NCI-H524 treated with DMSO at 0.1 percent for 48 hours (cell line): Measurements from ENCODE around the gene ARHGAP26.

Source experiments
- DNase-seq: peaks from one replicate; lab custom pipeline; 2025; lab: John Stamatoyannopoulos, UW

Gene ARHGAP26

GRCh38 chr5:143228597-143229293, 458.6 kb downstream of the ARHGAP26 start:
- DNase-seq, result no peak

- DNase-seq, result no peak
Measured at GRCh38 chr5:143229426-143229895, 459.3 kb downstream of the ARHGAP26 start.

GRCh38 chr5:143229896-143230675, 459.9 kb downstream of the ARHGAP26 start:
- no peak for DNase-seq

GRCh38 chr5:143230676-143230996, 460.5 kb downstream of the ARHGAP26 start:
- DNase-seq, result no peak

DNA sequence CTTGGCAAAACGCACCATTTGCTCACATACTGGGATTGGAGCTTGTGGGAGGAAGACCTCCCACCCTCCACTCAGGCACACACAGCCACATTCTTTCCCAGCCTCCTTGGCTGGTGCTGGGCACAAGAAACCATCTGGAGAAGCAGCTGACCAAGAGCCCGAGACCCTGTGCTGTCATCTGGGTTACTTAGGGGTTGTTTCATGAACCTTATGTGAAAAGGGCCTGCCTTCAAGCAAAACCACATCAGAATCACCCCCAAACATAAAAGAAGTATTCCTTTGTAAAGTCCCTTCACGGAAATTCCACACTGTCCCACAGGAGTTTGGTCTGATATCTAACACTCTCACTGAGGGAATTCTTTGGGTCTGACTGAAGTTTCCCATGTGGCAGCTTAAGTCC, 461.2 kb downstream of the ARHGAP26 start:
- no peak for DNase-seq

DNA sequence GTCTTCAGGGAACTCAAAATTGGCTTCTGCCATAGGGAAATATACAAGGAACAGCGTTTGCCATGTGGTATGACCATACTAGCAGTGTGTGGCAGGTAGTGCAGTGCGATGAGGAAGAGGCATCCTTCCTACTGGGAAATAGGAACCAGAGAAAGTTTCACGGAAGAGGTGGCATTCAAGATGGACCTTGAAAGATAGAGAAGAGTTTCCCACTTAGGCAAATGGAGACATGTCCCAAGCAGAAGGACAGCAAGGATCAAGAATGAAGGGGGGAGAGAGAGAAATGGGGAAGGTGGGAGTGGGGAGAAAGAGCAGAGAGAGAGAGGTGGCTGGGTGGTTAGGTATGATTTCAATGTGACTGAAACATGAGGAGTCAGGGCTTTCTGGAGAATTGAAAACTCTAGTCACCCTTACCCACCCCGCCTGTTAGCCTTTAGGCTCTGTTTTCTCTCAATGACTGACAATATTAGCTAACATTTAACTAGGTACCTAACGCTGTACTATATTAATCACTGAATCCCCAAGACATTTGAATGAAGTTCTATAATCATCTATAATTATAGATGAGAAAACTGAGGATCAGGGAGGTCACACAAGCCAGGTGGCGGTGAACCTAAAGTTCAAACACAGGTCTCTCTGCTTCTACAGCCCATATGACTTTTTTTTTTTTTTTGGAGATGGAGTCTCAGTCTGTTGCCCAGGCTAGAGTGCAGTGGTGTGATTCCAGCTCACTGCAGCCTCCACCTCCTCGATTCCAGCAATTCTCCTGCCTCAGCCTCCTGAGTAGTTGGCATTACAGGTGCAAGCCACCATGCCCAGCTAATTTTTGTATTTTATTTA, 462.0 kb downstream of the ARHGAP26 start:
- DNase-seq, result no peak

DNA sequence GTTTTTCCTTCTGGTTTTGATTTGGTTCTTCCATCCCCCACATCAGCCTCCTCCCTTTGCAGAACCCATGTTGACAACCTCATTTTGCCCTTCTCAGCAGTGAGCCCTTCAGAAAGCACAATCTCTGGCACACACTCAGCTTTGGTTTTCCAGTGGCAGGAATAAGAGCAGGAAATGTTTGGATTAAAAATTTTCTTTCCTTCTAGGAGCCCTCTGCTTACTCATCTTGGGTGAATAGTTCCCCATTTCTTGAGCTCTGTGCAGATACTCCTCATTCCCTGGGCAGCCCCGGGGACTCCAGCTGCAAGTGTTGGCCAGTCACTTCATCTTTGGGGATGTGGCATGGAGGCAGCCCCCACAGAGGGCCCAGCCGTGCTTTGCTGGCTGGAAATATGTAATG, 462.9 kb downstream of the ARHGAP26 start:
- DNase-seq, result no peak

GRCh38 chr5:143234162-143234842, 464.1 kb downstream of the ARHGAP26 start:
- DNase-seq, result no peak

GRCh38 chr5:143235423-143235822, 465.2 kb downstream of the ARHGAP26 start:
- no peak for DNase-seq

DNA sequence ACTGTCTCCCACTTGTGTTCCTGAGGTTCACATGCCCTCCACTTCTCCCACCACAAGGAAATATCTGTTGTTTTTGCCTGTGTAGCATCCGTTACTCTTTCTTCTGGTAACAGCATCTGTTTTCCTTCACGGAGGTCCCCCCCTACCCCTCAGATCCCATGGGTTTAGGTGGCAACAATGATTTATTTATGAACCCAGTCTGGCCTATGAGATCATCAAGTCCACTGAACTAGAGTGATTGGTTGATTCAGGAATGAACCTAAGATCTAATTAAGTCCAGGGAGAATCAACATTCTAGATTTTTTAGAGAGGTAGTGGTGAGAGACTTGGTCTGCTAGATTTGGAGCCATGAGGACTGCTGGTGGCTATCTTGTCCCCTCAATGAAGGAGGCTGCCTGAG, 466.5 kb downstream of the ARHGAP26 start:
- DNase-seq, result no peak

GRCh38 chr5:143237664-143238063, 467.5 kb downstream of the ARHGAP26 start:
- DNase-seq, result no peak

DNA sequence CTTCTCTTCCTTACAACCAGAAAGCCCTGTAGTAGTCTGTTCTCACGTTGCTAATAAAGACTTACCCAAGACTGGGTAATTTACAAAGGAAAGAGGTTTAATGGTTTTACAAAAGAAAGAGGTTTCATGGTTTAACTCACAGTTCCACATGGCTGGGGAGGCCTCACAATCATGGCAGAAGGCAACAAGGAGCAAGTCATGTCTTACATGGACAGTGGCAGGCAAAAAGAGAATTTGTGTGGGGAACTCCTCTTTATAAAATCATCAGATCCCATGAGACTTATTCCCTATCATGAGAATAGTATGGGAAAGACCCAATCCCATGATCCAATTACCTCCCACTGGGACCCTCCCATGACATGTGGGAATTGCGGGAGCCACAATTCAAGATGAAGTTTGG, 468.4 kb downstream of the ARHGAP26 start:
- no peak for DNase-seq

- DNase-seq, result no peak
Measured at GRCh38 chr5:143239882-143240518, 469.8 kb downstream of the ARHGAP26 start.

DNA sequence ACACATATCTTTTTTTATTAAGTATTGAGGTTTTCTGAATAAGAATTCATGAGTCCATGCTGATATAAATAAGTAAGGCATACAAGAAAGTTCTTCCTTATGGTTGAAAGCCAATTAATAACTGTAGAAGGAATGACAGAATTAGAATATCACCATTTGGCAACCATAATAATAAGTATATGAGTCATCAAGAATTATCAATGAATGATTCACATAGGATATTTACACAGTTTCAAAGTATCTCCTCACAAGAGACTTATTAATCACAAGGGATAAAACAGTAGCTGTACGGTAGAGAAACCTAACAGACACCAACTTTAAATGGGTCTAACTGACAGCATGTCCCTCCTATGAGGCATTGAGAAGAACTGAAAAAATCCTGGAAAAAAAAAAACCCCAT, 471.7 kb downstream of the ARHGAP26 start:
- no peak for DNase-seq

GRCh38 chr5:143243103-143243502, 472.9 kb downstream of the ARHGAP26 start:
- DNase-seq, result no peak

GRCh38 chr5:143244000-143244736, 474.0 kb downstream of the ARHGAP26 start:
- DNase-seq, result no peak

DNA sequence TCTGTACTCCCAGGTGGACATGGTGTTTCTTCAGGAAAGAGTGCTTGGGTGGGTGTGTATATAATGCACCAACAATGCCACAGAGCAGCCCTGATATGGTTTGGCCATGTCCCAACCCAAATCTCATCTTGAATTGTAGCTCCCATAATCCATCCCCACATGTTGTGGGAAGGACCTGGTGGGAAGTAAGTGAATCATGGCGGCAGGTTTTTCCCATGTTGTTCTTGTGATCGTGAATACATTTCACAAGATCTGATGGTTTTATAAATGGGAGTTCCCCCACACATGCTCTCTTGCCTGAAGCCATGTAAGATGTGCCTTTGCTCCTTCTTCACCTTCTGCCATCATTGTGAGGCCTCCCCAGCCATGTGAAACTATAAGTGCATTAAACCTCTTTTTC, 474.8 kb downstream of the ARHGAP26 start:
- no peak for DNase-seq

DNA sequence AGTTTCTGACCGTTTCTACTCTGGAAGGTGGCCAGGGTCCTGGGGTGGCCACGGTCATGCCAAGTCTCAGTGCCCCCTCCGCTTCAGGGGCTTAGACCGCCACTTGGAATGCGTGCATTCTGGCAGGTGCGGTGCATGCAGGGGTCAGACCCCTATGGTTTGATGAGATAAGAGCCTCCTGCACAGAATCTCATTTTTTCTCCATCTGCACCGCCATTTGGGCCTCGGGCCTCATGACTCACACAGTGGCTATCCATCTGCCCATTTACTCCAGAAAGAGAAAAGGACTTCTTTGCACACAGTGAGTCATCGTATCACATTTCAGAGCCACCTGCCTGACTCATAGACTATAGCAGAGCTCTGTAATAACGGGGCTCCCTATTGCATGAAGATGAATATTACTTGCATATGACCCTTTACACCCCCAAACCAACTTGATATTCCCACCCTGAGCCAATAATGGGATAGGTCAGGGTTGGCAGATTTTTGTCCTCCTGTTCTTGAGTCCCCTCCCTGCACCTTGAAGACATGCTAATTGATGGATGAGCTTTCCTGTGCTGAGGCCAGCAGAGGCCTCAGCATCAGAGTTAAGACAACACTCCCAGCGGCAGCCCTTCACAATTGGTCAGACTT, 475.9 kb downstream of the ARHGAP26 start:
- peak; percentile 92 for DNase-seq

GRCh38 chr5:143247134-143247815, 477.1 kb downstream of the ARHGAP26 start:
- no peak for DNase-seq

- DNase-seq, result no peak
Measured at GRCh38 chr5:143248391-143248790, 478.2 kb downstream of the ARHGAP26 start.
